Stimulated activated CD8-positive, alpha-beta memory T cell treated with anti-CD3 and anti-CD28 coated beads, Interleukin-4, amount 100 ng/mL, for 24 hours (primary cell): ENCODE measurements around the gene RALA.

ENCODE experiments used
- DNase-seq: peaks from one replicate; pipeline ENCODE4 v3.0.0-alpha.2; 2020; ENCODE audit warnings: low read depth

The RALA gene

GRCh38 chr7:39613577-39613976 lies 9.8 kb upstream of the RALA start:
- DNase-seq = no peak

DNA sequence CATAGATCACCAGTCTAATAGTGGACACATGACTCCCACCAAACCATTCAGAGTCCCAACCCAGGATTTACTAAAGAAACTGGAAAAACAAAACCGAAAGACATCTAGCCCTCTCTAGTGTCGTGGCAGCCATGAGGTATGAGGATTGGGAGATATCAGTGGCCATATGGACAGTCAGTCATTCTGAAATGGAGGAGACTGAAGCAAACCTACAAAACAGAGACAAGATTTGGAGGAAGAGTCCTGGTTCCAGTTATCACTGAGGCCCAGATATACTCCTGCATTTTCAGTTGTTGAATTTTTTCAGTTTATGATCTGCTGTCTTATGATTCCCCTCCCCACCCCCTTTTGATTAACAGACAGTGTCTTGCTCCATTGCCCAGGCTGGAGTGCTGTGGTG lies 9.1 kb upstream of the RALA start:
- DNase-seq = no peak

GRCh38 chr7:39615350-39615975 lies 7.9 kb upstream of the RALA start:
- no peak for DNase-seq

GRCh38 chr7:39616138-39616537 lies 7.2 kb upstream of the RALA start:
- no peak for DNase-seq

DNA sequence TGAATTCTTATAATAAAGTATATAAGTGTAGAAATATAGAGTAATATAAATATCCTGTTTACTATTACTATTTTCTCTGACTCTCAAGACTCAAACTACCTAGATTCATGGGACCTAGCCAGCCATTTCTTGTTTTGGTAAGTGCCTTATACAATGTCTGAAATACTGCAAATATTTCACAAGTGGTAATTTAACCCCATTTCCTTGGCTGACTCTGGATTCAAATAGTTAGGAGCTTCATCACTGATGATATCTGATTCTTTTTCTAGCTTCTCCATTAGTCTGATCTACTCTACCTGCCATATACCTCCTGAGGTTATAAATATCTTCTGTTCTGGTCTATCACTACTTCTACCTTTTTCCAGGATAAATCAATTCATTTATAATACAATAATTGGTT lies 6.4 kb upstream of the RALA start:
- no peak for DNase-seq

DNA sequence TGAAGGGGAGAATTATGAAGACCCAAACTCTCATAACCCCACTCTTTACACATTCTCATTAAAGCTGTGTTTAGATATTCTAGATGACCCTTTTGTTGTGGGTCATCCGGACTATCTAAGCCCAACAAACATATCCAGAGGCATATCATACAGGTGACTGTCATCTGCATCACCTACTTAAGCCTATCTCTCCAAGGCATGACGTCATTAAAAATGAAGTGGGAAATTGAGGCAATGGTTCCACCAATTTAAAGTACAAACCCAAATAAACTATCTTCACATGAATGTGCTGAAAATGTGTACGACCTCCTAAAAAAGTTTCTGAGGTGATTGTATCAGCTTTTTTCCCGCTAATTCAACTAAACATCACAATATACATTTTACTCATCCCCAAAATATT lies 4.5 kb upstream of the RALA start:
- DNase-seq = no peak

GRCh38 chr7:39620486-39620885 lies 2.9 kb upstream of the RALA start:
- no peak for DNase-seq

GRCh38 chr7:39621261-39621660 lies 2.1 kb upstream of the RALA start:
- DNase-seq = no peak

GRCh38 chr7:39621784-39622411 lies 1.5 kb upstream of the RALA start:
- DNase-seq = no peak

- peak; percentile 3 for DNase-seq
Measured at GRCh38 chr7:39622609-39623008, 763 bp upstream of the RALA start.

GRCh38 chr7:39623732-39624441 lies 515 bp downstream of the RALA start:
- DNase-seq = no peak

DNA sequence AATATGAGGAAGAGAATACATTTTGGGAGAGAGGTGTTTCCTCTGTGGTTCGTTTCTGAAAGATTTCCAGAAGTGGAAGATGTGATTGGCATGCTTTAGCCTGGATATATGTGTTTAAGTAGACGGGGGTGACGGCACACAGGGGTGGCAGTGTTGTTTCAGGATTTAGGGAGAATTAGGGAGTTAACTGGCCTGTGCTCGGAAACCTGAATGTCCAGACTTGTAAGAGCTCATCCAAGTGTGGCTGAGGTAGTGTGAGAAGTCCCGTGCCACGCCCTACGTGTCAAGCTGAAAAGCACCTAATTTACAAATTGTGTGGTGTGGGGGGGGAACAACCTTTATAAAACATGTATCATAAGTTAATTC lies 1.1 kb downstream of the RALA start:
- DNase-seq = no peak

DNA sequence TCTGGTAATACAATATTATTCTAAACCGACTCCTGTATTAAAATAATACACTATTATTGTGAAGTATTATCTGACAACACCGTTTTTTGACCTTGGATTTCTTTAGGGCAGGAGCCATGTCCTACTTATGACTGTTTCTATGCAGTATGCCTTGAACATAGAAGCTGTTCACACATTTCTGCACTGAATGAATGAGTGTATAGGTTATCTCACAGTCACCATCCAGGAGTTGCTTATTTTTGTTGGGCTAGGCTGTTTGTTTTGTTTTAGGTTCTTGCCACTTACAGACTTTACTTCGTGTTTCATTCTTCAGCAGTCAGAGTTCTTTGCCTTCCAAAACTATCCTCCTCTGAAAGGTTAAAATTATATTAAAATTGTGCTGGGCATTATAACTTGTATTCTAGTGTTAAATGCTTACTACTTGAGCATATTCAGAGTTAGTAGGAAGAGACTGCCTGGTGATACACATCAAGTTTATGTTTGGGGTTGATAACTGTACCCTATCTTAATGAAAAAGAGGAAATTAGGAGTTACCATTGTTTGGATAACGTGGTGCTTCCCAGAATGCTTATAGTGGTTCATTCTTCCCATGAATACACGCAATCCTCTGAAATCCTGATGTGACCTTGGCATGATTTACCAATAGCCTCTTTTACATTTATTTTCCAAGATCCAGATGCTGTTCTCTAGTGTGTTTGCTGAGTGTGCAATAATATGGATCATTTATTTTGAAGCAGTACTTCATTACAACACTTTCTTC lies 1.7 kb downstream of the RALA start:
- no peak for DNase-seq

- DNase-seq = no peak
Measured at GRCh38 chr7:39631736-39632308, 8.4 kb downstream of the RALA start.

DNA sequence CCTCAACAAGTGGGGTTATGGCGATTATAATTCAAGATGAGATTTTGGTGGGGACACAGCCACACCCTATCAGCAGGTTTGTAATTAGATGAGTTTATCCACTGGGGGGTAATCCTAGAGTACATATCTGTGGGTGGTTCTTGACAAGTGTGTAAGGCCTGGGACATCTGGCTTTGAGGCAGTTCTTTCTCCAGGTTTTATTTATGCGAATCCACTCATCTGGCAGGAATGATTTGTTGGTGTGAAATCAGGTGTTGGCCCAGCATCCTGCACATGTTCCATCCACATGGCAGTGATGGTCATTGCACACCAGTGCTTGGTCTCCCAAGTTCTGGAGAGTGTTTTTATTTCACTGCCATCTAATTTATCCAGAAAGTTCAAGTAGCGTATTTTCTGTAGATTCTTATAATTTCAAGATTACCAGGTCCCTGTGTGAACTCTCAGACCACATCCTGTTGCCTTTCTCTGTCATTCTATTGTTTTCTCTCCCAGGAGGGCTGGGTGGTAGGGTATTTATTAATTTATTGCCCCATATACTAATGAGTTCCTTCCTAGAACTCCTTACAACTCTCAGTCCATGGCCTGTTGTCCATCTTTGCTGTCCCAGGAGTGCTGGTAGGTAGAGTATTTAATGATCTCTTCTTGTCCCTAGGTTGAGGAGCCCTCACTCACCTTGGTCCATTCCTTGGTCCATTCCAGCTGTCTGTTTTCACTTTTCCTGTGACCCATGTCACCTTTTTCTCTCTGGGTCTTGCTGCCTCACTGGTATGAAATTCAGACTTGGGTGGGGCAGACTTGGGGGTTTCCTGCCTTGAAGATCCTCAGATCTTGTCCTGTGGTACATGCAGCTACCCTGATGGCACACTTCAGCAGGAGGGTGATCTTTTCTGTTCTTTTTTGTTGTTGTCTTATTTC lies 10.4 kb downstream of the RALA start:
- no peak for DNase-seq

DNA sequence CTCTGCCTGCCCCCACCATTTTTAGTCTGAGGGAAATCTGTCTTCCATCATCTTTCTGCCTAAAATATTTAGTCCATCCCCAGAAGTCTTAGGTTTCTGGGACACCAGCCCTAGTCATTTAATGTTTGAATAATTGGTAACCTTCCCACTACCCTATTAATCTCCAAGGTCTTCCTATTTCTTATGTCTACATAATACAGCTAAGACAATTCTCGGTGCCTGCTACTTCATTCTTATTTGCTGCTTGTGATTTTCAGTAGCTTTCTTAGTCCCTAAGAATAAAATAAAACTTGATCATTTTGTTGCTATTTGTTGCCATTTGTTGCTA lies 11.1 kb downstream of the RALA start:
- no peak for DNase-seq

GRCh38 chr7:39637400-39637799 lies 14.0 kb downstream of the RALA start:
- no peak for DNase-seq

GRCh38 chr7:39637963-39638485 lies 14.7 kb downstream of the RALA start:
- DNase-seq = no peak

GRCh38 chr7:39642896-39643295 lies 19.5 kb downstream of the RALA start:
- DNase-seq = no peak

DNA sequence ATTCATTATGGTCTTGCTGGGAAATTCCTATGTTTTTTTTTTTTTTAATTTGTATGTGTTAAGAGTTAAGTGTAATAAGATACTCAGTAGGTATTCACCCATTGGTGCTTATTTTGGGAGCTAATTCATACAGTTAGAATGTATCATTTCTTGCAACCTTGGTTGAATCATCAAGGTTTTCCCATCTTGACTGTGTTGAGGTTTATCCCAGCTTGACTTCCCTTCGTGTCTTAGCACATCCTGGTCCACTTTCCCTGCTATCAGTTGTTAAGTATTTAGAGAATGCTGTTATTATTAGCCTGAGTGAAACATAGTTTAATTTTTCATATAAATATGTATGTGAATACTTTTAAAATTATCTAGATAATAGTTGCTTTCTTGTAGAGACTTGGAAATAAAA lies 20.8 kb downstream of the RALA start:
- DNase-seq = no peak
